H1 (cell line): Measurements from ENCODE around the gene PSMD6. TPM values are rescaled to one million over a fixed set of nuclear protein-coding genes. Genes with fewer than 3 reads are reported as not detected.

Experiments used
- CTCF ChIA-PET: fragments of 300-600 bp; sonication (Branson Sonifier 250); formaldehyde crosslinking; loops from one replicate; lab custom pipeline; 2021; ENCODE audit not compliant: partially characterized antibody; lab: Charles Lee
- POLR2A ChIA-PET: fragments of 300-600 bp; sonication (Branson Sonifier 250); formaldehyde crosslinking; loops from one replicate; lab custom pipeline; 2021; ENCODE audit warnings: inconsistent platforms; ENCODE audit not compliant: partially characterized antibody; lab: Charles Lee
- DNase-seq, 2 experiments: peaks; one replicate each; pipeline versions ENCODE4 v3.0.0 to v3.0.0-alpha.2; 2010 to 2022; ENCODE audit warnings: low spot score in 2 of 2, low read depth in 1 of 2, mixed read lengths in 1 of 2
- FAIRE-seq: peaks from 2 replicates; lab custom pipeline; 2011; peaks lifted over from hg19 to GRCh38; lab: Jason Lieb, UNC
- H2AFZ ChIP-seq: 2 replicates; pipeline ENCODE4 v1.8.1; 2012; ENCODE audit warnings: low read length, inconsistent platforms
- H2AK5ac ChIP-seq: 2 replicates; pipeline ENCODE4 v1.6.1; 2013; ENCODE audit warnings: low read depth, low read length
- H2BK120ac ChIP-seq: replicated peaks from 2 replicates; pipeline ENCODE3; 2013; ENCODE audit warnings: low read depth, low read length, inconsistent platforms
- H2BK12ac ChIP-seq: 2 replicates; pipeline ENCODE4 v1.6.1; 2013; ENCODE audit warnings: low read depth, low read length
- H2BK15ac ChIP-seq: 2 replicates; pipeline ENCODE4 v1.6.1; 2013; ENCODE audit warnings: low read length
- H2BK20ac ChIP-seq: 2 replicates; pipeline ENCODE4 v1.6.1; 2013; ENCODE audit warnings: low read length
- H2BK5ac ChIP-seq: 2 replicates; pipeline ENCODE4 v1.6.1; 2013; ENCODE audit warnings: low read depth, low read length
- H3K14ac ChIP-seq: 2 replicates; pipeline ENCODE4 v1.6.1; 2013; ENCODE audit warnings: inconsistent platforms; ENCODE audit not compliant: insufficient read length
- H3K18ac ChIP-seq: 2 replicates; pipeline ENCODE4 v1.6.1; 2013; ENCODE audit warnings: low read length; ENCODE audit errors: extremely low read depth
- H3K23ac ChIP-seq: 2 replicates; pipeline ENCODE4 v1.6.1; 2013; ENCODE audit warnings: inconsistent platforms; ENCODE audit not compliant: insufficient read length
- H3K23me2 ChIP-seq: 2 replicates; pipeline ENCODE4 v1.6.1; 2013; ENCODE audit warnings: low read depth, low read length
- H3K27ac ChIP-seq: 2 replicates; pipeline ENCODE4 v1.6.1; 2011; ENCODE audit warnings: low read depth, low read length, inconsistent platforms
- H3K27me3 ChIP-seq, 4 experiments: replicated peaks in 1 of 4; 1 replicate in 1 of 4; 2 replicates in 3 of 4; pipeline versions ENCODE4 v1.6.1 to v1.8.1; 2011 to 2013; ENCODE audit warnings: low read length in 3 of 4, mild to moderate bottlenecking in 3 of 4, inconsistent platforms in 2 of 4, mixed read lengths in 2 of 4, moderate library complexity in 1 of 4; ENCODE audit not compliant: control insufficient read depth in 3 of 4, insufficient read depth in 3 of 4; ENCODE audit errors: extremely low read depth in 1 of 4
- H3K36me3 ChIP-seq, 4 experiments: 2 replicates each; pipeline versions ENCODE4 v1.6.1 to v1.8.1; 2011 to 2013; ENCODE audit warnings: mild to moderate bottlenecking in 4 of 4, low read length in 3 of 4, moderate library complexity in 2 of 4, control low read depth in 1 of 4, inconsistent platforms in 1 of 4; ENCODE audit not compliant: insufficient read depth in 4 of 4, control insufficient read depth in 2 of 4
- H3K4ac ChIP-seq: replicated peaks from 2 replicates; pipeline ENCODE3; 2013; ENCODE audit warnings: low read length, low read depth, mixed read lengths, inconsistent platforms; ENCODE audit not compliant: insufficient read length
- H3K4me1 ChIP-seq, 4 experiments: replicated peaks in 1 of 4; 1 replicate in 1 of 4; 2 replicates in 3 of 4; pipeline versions ENCODE4 v1.6.1 to v1.8.1; 2011 to 2013; ENCODE audit warnings: low read length in 3 of 4, inconsistent platforms in 2 of 4, mixed read lengths in 1 of 4; ENCODE audit not compliant: insufficient read depth in 4 of 4, control insufficient read depth in 3 of 4
- H3K4me2 ChIP-seq, 2 experiments: 2 replicates each; pipeline versions ENCODE4 v1.6.1 to v1.8.1; 2011 to 2013; ENCODE audit warnings: low read depth in 2 of 2, low read length in 2 of 2, control low read depth in 1 of 2, inconsistent platforms in 1 of 2, mild to moderate bottlenecking in 1 of 2; ENCODE audit not compliant: insufficient read depth in 1 of 2
- H3K4me3 ChIP-seq, 4 experiments: fragments of 200-600, 300-600 bp in 1 of 4; sonication (generic), shearing (Covaris generic), sonication (Bioruptor Twin) in 1 of 4; 2 replicates each; pipeline versions ENCODE4 v1.5.1 to v1.8.1; 2011 to 2016; ENCODE audit warnings: low read length in 4 of 4, low read depth in 3 of 4, control low read depth in 2 of 4, inconsistent platforms in 2 of 4, mild to moderate bottlenecking in 2 of 4, mixed read lengths in 1 of 4, moderate library complexity in 1 of 4; ENCODE audit not compliant: insufficient read depth in 2 of 4; ENCODE audit errors: extremely low read depth in 1 of 4
- H3K56ac ChIP-seq: replicated peaks from 2 replicates; pipeline ENCODE3; 2013; ENCODE audit warnings: low read depth, mild to moderate bottlenecking, mixed read lengths, low read length, inconsistent platforms; ENCODE audit not compliant: insufficient read length
- H3K79me1 ChIP-seq: 2 replicates; pipeline ENCODE4 v1.6.1; 2013; ENCODE audit warnings: low read depth, low read length, control low read depth
- H3K79me2 ChIP-seq, 2 experiments: 2 replicates each; pipeline versions ENCODE4 v1.6.1 to v1.8.1; 2012 to 2013; ENCODE audit warnings: low read length in 2 of 2, mild to moderate bottlenecking in 2 of 2, inconsistent platforms in 1 of 2; ENCODE audit not compliant: insufficient read depth in 2 of 2, control insufficient read depth in 1 of 2
- H3K9ac ChIP-seq, 4 experiments: replicated peaks in 1 of 4; 1 replicate in 1 of 4; 2 replicates in 3 of 4; pipeline versions ENCODE4 v1.6.1 to v1.8.1; 2011 to 2013; ENCODE audit warnings: low read depth in 3 of 4, low read length in 3 of 4, control low read depth in 2 of 4, mild to moderate bottlenecking in 2 of 4, moderate library complexity in 2 of 4, inconsistent platforms in 1 of 4; ENCODE audit errors: extremely low read depth in 1 of 4
- H3K9me3 ChIP-seq, 2 experiments: 2 replicates each; pipeline versions ENCODE4 v1.6.1 to v1.8.1; 2012 to 2013; ENCODE audit warnings: mild to moderate bottlenecking in 2 of 2, moderate library complexity in 2 of 2, control low read depth in 1 of 2, inconsistent platforms in 1 of 2, low read depth in 1 of 2, low read length in 1 of 2, mixed read lengths in 1 of 2; ENCODE audit not compliant: insufficient read depth in 2 of 2
- H4K20me1 ChIP-seq, 2 experiments: replicated peaks in 1 of 2; 2 replicates each; pipeline versions ENCODE3 to v1.8.1; 2011 to 2013; ENCODE audit warnings: inconsistent platforms in 2 of 2, low read length in 2 of 2, mild to moderate bottlenecking in 1 of 2; ENCODE audit not compliant: insufficient read depth in 2 of 2, control insufficient read depth in 1 of 2
- H4K5ac ChIP-seq: 2 replicates; pipeline ENCODE4 v1.6.1; 2013; ENCODE audit warnings: low read length, low read depth, mixed read lengths, inconsistent platforms; ENCODE audit not compliant: insufficient read length
- H4K8ac ChIP-seq: 2 replicates; pipeline ENCODE4 v1.8.0; 2013; ENCODE audit warnings: mild to moderate bottlenecking, moderate library complexity, low read length, inconsistent platforms; ENCODE audit not compliant: insufficient read depth; ENCODE audit errors: extremely low read depth
- H4K91ac ChIP-seq: replicated peaks from 2 replicates; pipeline ENCODE3; 2013; ENCODE audit warnings: low read length, mixed read lengths, inconsistent platforms; ENCODE audit not compliant: insufficient read length
- BACH1 ChIP-seq: IDR thresholded peaks from 2 replicates; pipeline ENCODE4 v1.6.1; 2012; ENCODE audit warnings: low read length, improper control_type of control experiment
- BRCA1 ChIP-seq: IDR thresholded peaks from 2 replicates; pipeline ENCODE4 v1.6.1; 2012; ENCODE audit warnings: low read depth, low read length, improper control_type of control experiment
- CEBPB ChIP-seq: IDR thresholded peaks from 2 replicates; pipeline ENCODE4 v1.6.1; 2012; ENCODE audit warnings: low read depth, low read length
- CREB1 ChIP-seq: IDR thresholded peaks from 2 replicates; pipeline ENCODE4 v1.6.1; 2012; ENCODE audit warnings: inconsistent platforms
- EGR1 ChIP-seq: IDR thresholded peaks from 2 replicates; pipeline ENCODE4 v1.6.1; 2011; ENCODE audit warnings: low read depth, low read length, borderline replicate concordance
- KDM1A ChIP-seq: fragments of 200-600, 300-600 bp; sonication (generic); IDR thresholded peaks from 2 replicates; pipeline ENCODE4 v1.7.1; 2016; ENCODE audit warnings: mild to moderate bottlenecking, low read length, borderline replicate concordance
- MAFK ChIP-seq: IDR thresholded peaks from 2 replicates; pipeline ENCODE4 v1.6.1; 2012; ENCODE audit warnings: low read depth, mild to moderate bottlenecking, improper control_type of control experiment, low read length
- POLR2A ChIP-seq, 2 experiments: IDR thresholded peaks; 1 replicate in 1 of 2; 2 replicates in 1 of 2; pipeline ENCODE4 v1.6.1; 2011; ENCODE audit warnings: low read depth in 2 of 2, low read length in 2 of 2, mild to moderate bottlenecking in 2 of 2; ENCODE audit errors: control extremely low read depth in 1 of 2
- RAD21 ChIP-seq, 2 experiments: IDR thresholded peaks in 1 of 2; conservative IDR thresholded peaks in 1 of 2; 2 replicates each; pipeline ENCODE4 v1.6.1; 2011; ENCODE audit warnings: low read depth in 2 of 2, low read length in 2 of 2, improper control_type of control experiment in 1 of 2, inconsistent platforms in 1 of 2, mild to moderate bottlenecking in 1 of 2, moderate library complexity in 1 of 2
- SIX5 ChIP-seq: IDR thresholded peaks from 2 replicates; pipeline ENCODE4 v1.6.1; 2011; ENCODE audit warnings: mild to moderate bottlenecking, low read depth, low read length
- TAF1 ChIP-seq: IDR thresholded peaks from 2 replicates; pipeline ENCODE4 v1.6.1; 2011; ENCODE audit warnings: mild to moderate bottlenecking, low read depth, low read length
- YY1 ChIP-seq: IDR thresholded peaks from 2 replicates; pipeline ENCODE4 v1.6.1; 2011; ENCODE audit warnings: low read depth, mild to moderate bottlenecking, low read length
- WGBS, 2 experiments: shearing (Covaris generic) in 1 of 2; methylation state at CpG; one replicate each; pipeline versions ENCODE4 v1.1.6 to v1.1.7; 2013 to 2015; ENCODE audit warnings: low lambda C conversion rate in 2 of 2, mixed read lengths in 2 of 2, inconsistent platforms in 1 of 2, low coverage in 1 of 2, missing lambda C conversion rate in 1 of 2; ENCODE audit not compliant: insufficient replicate concordance in 2 of 2, insufficient coverage in 1 of 2, insufficient read length in 1 of 2; ENCODE audit errors: extremely low coverage in 1 of 2, missing lambda C conversion rate in 1 of 2; 5-methylcytosine and 5-hydroxymethylcytosine counted together
- polyA plus RNA-seq, 7 experiments: library from polyadenylated mRNA; depleted of rRNA in 3 of 7; stranded (reverse) in 5 of 7; unstranded in 2 of 7; fragments of >200 nt in 5 of 7; fragments of 200-250 nt in 2 of 7; gene quantifications; 1 replicate in 5 of 7; 2 replicates in 1 of 7; 4 replicates in 1 of 7; pipeline versions ENCODE4 v1.2.1 to v1.2.3, GENCODE V29; 2011 to 2013; ENCODE audit warnings: missing spikeins in 2 of 7, mixed read lengths in 2 of 7
- total RNA-seq: library from RNA; stranded (reverse); fragmentation: NEBNext Ultra II Directional; extraction: Animal tissue kit (Norgen Biotek cat#: 25700); gene quantifications from 2 replicates; pipeline ENCODE4 v1.2.1, GENCODE V29; 2021
- TF ChIP-seq, protein P1 (sequence below): IDR thresholded peaks from 2 replicates; pipeline ENCODE4 v1.6.1; 2012; ENCODE audit warnings: inconsistent platforms
- TF ChIP-seq, protein P2 (sequence below): IDR thresholded peaks from 2 replicates; pipeline ENCODE4 v1.6.1; 2011; ENCODE audit warnings: low read length, improper control_type of control experiment

The PSMD6 gene
- total and polyA plus RNA-seq, 2 of the 8 experiments (the other 6 are each of a cell fraction or from before 2014, with no cell fraction given), result 43.7 to 104 TPM

DNA sequence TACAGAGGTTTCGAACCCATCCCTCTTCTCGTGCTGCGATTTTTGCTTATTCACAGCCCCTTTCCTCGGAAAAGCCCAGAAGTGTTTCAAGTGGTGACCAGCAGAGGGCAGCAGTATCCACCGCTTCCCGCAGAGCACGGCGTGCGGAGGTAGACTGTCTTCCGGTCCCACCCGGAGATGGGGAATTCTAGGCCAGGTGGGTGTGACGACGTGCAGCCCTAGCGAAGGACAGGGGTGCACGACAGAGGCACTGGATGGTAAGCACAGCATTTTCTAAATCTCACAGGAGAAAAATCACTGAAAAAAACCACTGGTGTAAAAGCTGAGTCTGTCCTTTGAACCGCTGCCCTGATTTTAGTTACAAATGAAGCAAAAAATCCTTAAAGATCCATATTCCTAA is 7.4 kb upstream of the PSMD6 start:
- Histone ChIP-seq H4K20me1 (no peaks in the 10 kb centered on the region), H2BK5ac (no peak overlapping the region), H3K14ac (no peak overlapping the region), H4K8ac (peak overlapping the region; percentile 53; the same call in 1 of the 2 replicates), H3K4me2 (peak overlapping the region in 1 of 2 experiments; percentile 17; a peak in 1 of 4 replicates), H3K27ac (no peak overlapping the region), H2AFZ (peak overlapping the region; percentile 64), H3K23ac (no peak overlapping the region), H3K79me1 (no peaks in the 10 kb centered on the region), H3K36me3 (no peaks in the 10 kb centered on the region), H3K56ac (no peak overlapping the region), H3K4me1 (peaks cover 0 to 7% (median 3%) of the 10 kb centered on the region in 4 experiments; a peak in 5 of 7 replicates), H4K91ac (no peak overlapping the region), H2BK15ac (no peak overlapping the region), H3K4me3 (no peak overlapping the region), H4K5ac (no peak overlapping the region), H2BK20ac (no peak overlapping the region), H3K9ac (no peak overlapping the region), H3K4ac (no peak overlapping the region), H3K79me2 (no peaks in the 10 kb centered on the region), H2BK12ac (no peak overlapping the region), H2AK5ac (no peak overlapping the region), H2BK120ac (no peak overlapping the region), H3K27me3 (no peaks in the 10 kb centered on the region), H3K9me3 (no peaks in the 10 kb centered on the region), H3K23me2 (no peaks in the 10 kb centered on the region), H3K18ac (no peak overlapping the region)
- ChIA-PET POLR2A (no interaction called here), CTCF (interaction anchor here (0.5 to 2.7 kb wide), 40 partner anchors 8 to 454 kb away, joined by 3 to 29 read pairs (median 3); no protein-coding TSS in a partner anchor)
- FAIRE-seq, result peak; percentile 97
- DNase-seq, result peak; percentile 86 to 89
- WGBS, 2 experiments, result 10% methylated on average over 14 of the region's 16 CpGs; no CpG with 5 or more reads in 1 of the 2 experiments
- TF ChIP-seq, protein P1, sequence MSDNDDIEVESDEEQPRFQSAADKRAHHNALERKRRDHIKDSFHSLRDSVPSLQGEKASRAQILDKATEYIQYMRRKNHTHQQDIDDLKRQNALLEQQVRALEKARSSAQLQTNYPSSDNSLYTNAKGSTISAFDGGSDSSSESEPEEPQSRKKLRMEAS, result peak; percentile 88
- TF ChIP-seq RAD21 (IDR thresholded peaks at IDR 0.05 in 1 of 2, conservative IDR thresholded peaks at IDR 0.05 in 1 of 2; ENCODE audit: low read depth in 2 of 2, low read length in 2 of 2) (peak; percentile 98 to 99), MAFK (peak; percentile 62; the same call in 1 of the 2 replicates), POLR2A (IDR thresholded peaks at IDR 0.05; ENCODE audit: control extremely low read depth in 1 of 2, low read depth in 2 of 2, low read length in 2 of 2) (no peak), CREB1 (peak; percentile 66), KDM1A (no peak), BRCA1 (no peak), SIX5 (no peak), YY1 (0 out of 2 replicates have a peak, but pooled peaks have one; percentile 29), CEBPB (0 out of 2 replicates have a peak, but pooled peaks have one; percentile 13), BACH1 (peak; percentile 90), EGR1 (no peak), TAF1 (no peak)
- TF ChIP-seq, protein P2, sequence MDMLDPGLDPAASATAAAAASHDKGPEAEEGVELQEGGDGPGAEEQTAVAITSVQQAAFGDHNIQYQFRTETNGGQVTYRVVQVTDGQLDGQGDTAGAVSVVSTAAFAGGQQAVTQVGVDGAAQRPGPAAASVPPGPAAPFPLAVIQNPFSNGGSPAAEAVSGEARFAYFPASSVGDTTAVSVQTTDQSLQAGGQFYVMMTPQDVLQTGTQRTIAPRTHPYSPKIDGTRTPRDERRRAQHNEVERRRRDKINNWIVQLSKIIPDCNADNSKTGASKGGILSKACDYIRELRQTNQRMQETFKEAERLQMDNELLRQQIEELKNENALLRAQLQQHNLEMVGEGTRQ, result no peak
